ENCODE results near the gene TCF15. TPM values are rescaled to one million over a fixed set of nuclear protein-coding genes. Genes with fewer than 3 reads are reported as not detected.

The TCF15 gene
- total and polyA plus RNA-seq, 2 of the 4 experiments (the other 2 are of a cell fraction): not detected

DNA sequence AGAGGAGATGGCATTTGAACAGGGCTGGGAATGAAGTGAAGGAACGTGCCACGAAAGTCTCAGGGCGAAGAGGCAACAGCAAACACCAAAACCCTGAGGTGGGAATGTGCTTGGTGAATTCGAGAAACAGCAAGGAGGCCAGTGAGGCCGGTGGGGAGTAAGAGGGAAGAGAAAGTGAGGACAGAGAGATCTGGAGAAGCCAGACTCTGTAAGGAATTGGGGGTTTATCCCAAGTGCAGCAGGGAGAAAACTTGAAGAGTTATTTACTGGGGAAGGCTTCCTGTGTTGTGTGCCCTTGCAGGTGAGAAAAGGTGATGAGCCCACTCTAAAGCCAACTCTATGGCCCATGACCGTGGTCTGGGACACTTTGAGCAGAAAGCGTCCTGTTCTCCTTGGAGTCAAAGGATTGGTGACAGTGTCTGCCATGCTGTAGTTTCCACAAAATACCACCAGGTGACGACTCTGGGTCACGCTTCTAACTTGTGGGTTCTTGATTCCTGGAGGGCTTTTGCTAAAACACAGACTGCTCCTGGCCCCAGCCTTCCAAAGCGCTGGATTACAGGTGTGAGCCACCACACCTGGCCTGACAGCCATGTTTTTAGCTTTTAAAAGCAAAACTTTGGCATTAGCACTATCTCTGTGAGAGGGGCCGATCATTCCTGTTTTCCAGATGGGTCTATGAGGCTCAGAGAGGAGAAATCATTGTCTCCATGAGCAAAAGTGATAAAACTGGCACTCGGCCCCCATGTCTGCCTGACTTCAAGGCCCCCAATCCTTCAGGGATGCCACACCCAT, 48.5 kb downstream of the TCF15 start:
- H4K91ac ChIP-seq (ENCODE audit: insufficient read depth, low read depth, low read length): no peak overlapping the region
- H2BK20ac ChIP-seq (ENCODE audit: low read depth, low read length): no peak overlapping the region
- H3K18ac ChIP-seq (ENCODE audit: low read depth, low read length): no peak overlapping the region
- H3K9me1 ChIP-seq (ENCODE audit: insufficient read depth, low read length): no peaks in the 10 kb centered on the region
- H3K79me1 ChIP-seq (ENCODE audit: low read depth in 1 of 2, low read length in 2 of 2): no peaks in the 10 kb centered on the region
- no TSS peak for BruUV-seq (replicated peaks)
- H2BK120ac ChIP-seq (ENCODE audit: low read depth, low read length): no peak overlapping the region
- no peaks in the 10 kb centered on the region for H3K4me1 ChIP-seq (ENCODE audit: control insufficient read depth, insufficient read depth, low read length)
- H3K4me3 ChIP-seq (ENCODE audit: insufficient read depth, low read depth, low read length): no peak overlapping the region
- no peak overlapping the region for H3K4ac ChIP-seq (ENCODE audit: low read depth, low read length)
- H3K27me3 ChIP-seq (ENCODE audit: control insufficient read depth, insufficient read depth, low read length): peaks cover 33% of the 10 kb centered on the region
- no peaks in the 10 kb centered on the region for H3K9me3 ChIP-seq (ENCODE audit: control insufficient read depth, insufficient read depth, low read length)
- no peak overlapping the region for H3K4me2 ChIP-seq (ENCODE audit: low read depth, low read length)
- no peak overlapping the region for H3K14ac ChIP-seq (replicated peaks; ENCODE audit: low read depth, low read length)
- ChIA-PET CTCF (interaction anchor here (0.5 to 3.1 kb wide), 8 partner anchors 10 to 178 kb away, joined by 3 to 30 read pairs (median 4); partner anchors contain the start of genes CSNK2A1 and SCRT2), POLR2A (ENCODE audit: unreplicated experiment) (no interaction called here)
- H3K23ac ChIP-seq (ENCODE audit: low read depth, low read length): no peak overlapping the region
- H4K5ac ChIP-seq (ENCODE audit: low read depth, low read length): no peak overlapping the region
- H2AFZ ChIP-seq (replicated peaks; ENCODE audit: low read length, poor library complexity): no peak overlapping the region
- peak; percentile 63 for DNase-seq
- H3K56ac ChIP-seq (ENCODE audit: extremely low read depth, insufficient read depth, low read length): no peak overlapping the region
- no peak overlapping the region for H2BK15ac ChIP-seq (ENCODE audit: low read depth, low read length)
- H2BK5ac ChIP-seq (ENCODE audit: low read depth, low read length, poor library complexity, severe bottlenecking): no peak overlapping the region
- H4K20me1 ChIP-seq (ENCODE audit: insufficient read depth, low read length): no peaks in the 10 kb centered on the region
- H2AK5ac ChIP-seq (ENCODE audit: low read depth, low read length): no peak overlapping the region
- H3K9ac ChIP-seq (ENCODE audit: low read depth, low read length): no peak overlapping the region
- intact Hi-C loops (cut with micrococcal nuclease) (loop anchor here (1.0 kb wide), 4 partner anchors 84 to 178 kb away; no protein-coding TSS in a partner anchor), dilution Hi-C loops (cut with HindIII; ENCODE audit: low sequenced_read_pairs, unreplicated experiment) (no loop called here), in situ Hi-C loops (cut with MboI; ENCODE audit: low sequenced_read_pairs) (loop anchor here (5.0 to 10.0 kb wide), 3 partner anchors 86 to 176 kb away; partner anchors contain the start of gene SCRT2)
- no peaks in the 10 kb centered on the region for H3K36me3 ChIP-seq (ENCODE audit: control insufficient read depth, insufficient read depth, low read length)
- ATAC-seq (ENCODE audit: low read depth): peak; percentile 99
- no peak overlapping the region for H4K8ac ChIP-seq (ENCODE audit: low read depth in 2 of 2, low read length in 2 of 2)
- no peak overlapping the region for H3K27ac ChIP-seq (ENCODE audit: insufficient read depth, low read length)
- H2AK9ac ChIP-seq (replicated peaks; ENCODE audit: low read depth, low read length, poor library complexity): no peak overlapping the region
- 44% methylated on average over 5 of the region's 12 CpGs; no CpG with 5 or more reads in 1 of the 2 experiments for WGBS, 2 experiments (ENCODE audit: extremely low coverage in 2 of 2, insufficient read length in 1 of 2)
- TF ChIP-seq MAZ (IDR thresholded peaks at IDR 0.05; ENCODE audit: borderline replicate concordance, low read depth, low read length) (peak; percentile 58; the same call in 1 of the 2 replicates), CEBPB (IDR thresholded peaks at IDR 0.05; ENCODE audit: low read depth, low read length) (no peak), RAD21 (IDR thresholded peaks at IDR 0.05; ENCODE audit: low read length) (peak; percentile 93), POLR2A (IDR thresholded peaks at IDR 0.05; ENCODE audit: low read depth, low read length) (no peak), RCOR1 (IDR thresholded peaks at IDR 0.05; ENCODE audit: insufficient replicate concordance, low read length) (no peak), MAFK (IDR thresholded peaks at IDR 0.05; ENCODE audit: low read depth, low read length) (no peak), MXI1 (IDR thresholded peaks at IDR 0.05; ENCODE audit: borderline replicate concordance, low read depth, low read length) (no peak), NFE2L2 (IDR thresholded peaks at IDR 0.05; ENCODE audit: low read depth, low read length) (no peak), FOS (IDR thresholded peaks at IDR 0.05; ENCODE audit: low read depth, low read length) (no peak), RFX5 (IDR thresholded peaks at IDR 0.05; ENCODE audit: low read depth, low read length) (no peak), SMC3 (IDR thresholded peaks at IDR 0.05; ENCODE audit: low read depth, low read length) (peak; percentile 97)
- TF ChIP-seq, protein P1, sequence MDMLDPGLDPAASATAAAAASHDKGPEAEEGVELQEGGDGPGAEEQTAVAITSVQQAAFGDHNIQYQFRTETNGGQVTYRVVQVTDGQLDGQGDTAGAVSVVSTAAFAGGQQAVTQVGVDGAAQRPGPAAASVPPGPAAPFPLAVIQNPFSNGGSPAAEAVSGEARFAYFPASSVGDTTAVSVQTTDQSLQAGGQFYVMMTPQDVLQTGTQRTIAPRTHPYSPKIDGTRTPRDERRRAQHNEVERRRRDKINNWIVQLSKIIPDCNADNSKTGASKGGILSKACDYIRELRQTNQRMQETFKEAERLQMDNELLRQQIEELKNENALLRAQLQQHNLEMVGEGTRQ (IDR thresholded peaks at IDR 0.05; ENCODE audit: low read depth, low read length): no peak
- TF ChIP-seq, protein P2, sequence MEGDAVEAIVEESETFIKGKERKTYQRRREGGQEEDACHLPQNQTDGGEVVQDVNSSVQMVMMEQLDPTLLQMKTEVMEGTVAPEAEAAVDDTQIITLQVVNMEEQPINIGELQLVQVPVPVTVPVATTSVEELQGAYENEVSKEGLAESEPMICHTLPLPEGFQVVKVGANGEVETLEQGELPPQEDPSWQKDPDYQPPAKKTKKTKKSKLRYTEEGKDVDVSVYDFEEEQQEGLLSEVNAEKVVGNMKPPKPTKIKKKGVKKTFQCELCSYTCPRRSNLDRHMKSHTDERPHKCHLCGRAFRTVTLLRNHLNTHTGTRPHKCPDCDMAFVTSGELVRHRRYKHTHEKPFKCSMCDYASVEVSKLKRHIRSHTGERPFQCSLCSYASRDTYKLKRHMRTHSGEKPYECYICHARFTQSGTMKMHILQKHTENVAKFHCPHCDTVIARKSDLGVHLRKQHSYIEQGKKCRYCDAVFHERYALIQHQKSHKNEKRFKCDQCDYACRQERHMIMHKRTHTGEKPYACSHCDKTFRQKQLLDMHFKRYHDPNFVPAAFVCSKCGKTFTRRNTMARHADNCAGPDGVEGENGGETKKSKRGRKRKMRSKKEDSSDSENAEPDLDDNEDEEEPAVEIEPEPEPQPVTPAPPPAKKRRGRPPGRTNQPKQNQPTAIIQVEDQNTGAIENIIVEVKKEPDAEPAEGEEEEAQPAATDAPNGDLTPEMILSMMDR (conservative IDR thresholded peaks at IDR 0.05; ENCODE audit: low read depth, low read length): peak; percentile 97
- TF ChIP-seq, protein P3, sequence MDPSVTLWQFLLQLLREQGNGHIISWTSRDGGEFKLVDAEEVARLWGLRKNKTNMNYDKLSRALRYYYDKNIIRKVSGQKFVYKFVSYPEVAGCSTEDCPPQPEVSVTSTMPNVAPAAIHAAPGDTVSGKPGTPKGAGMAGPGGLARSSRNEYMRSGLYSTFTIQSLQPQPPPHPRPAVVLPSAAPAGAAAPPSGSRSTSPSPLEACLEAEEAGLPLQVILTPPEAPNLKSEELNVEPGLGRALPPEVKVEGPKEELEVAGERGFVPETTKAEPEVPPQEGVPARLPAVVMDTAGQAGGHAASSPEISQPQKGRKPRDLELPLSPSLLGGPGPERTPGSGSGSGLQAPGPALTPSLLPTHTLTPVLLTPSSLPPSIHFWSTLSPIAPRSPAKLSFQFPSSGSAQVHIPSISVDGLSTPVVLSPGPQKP (IDR thresholded peaks at IDR 0.05; ENCODE audit: borderline replicate concordance, low read depth, low read length): no peak

Data from IMR-90 (cell line).